Effector memory CD8-positive, alpha-beta T cell (primary cell): Measurements from ENCODE around the gene QSER1.

Experiments
- ATAC-seq: fragments of 150-1000 bp; cut with Tn5 transposase; replicated peaks from 2 replicates; pipeline ENCODE4 v1.10.0; 2021; ENCODE audit warnings: mild to moderate bottlenecking, moderate library complexity
- DNase-seq, 3 experiments: peaks; one replicate each; pipeline ENCODE4 v3.0.0; 2021
- H3K27ac Mint-ChIP-seq, 2 donors: one replicate each; pipeline ENCODE4 v1.8.0; 2022; ENCODE audit warnings: mild to moderate bottlenecking in 2 of 2, mixed read lengths in 2 of 2, moderate library complexity in 2 of 2
- H3K27me3 Mint-ChIP-seq, 2 donors: one replicate each; pipeline ENCODE4 v1.8.0; 2022; ENCODE audit warnings: mixed read lengths in 2 of 2
- H3K36me3 Mint-ChIP-seq: one replicate; pipeline ENCODE4 v1.8.0; 2022; ENCODE audit warnings: mild to moderate bottlenecking, moderate library complexity, mixed read lengths; ENCODE audit not compliant: insufficient read depth
- H3K4me1 Mint-ChIP-seq, 2 donors: one replicate each; pipeline ENCODE4 v1.8.0; 2022; ENCODE audit warnings: low read depth in 2 of 2, mixed read lengths in 2 of 2
- H3K4me3 Mint-ChIP-seq, 2 donors: one replicate each; pipeline ENCODE4 v1.8.0; 2022; ENCODE audit warnings: mild to moderate bottlenecking in 2 of 2, mixed read lengths in 2 of 2, moderate library complexity in 2 of 2
- H3K9me3 Mint-ChIP-seq, 2 donors: one replicate each; pipeline ENCODE4 v1.8.0; 2022; ENCODE audit warnings: mixed read lengths in 2 of 2

Gene QSER1

DNA sequence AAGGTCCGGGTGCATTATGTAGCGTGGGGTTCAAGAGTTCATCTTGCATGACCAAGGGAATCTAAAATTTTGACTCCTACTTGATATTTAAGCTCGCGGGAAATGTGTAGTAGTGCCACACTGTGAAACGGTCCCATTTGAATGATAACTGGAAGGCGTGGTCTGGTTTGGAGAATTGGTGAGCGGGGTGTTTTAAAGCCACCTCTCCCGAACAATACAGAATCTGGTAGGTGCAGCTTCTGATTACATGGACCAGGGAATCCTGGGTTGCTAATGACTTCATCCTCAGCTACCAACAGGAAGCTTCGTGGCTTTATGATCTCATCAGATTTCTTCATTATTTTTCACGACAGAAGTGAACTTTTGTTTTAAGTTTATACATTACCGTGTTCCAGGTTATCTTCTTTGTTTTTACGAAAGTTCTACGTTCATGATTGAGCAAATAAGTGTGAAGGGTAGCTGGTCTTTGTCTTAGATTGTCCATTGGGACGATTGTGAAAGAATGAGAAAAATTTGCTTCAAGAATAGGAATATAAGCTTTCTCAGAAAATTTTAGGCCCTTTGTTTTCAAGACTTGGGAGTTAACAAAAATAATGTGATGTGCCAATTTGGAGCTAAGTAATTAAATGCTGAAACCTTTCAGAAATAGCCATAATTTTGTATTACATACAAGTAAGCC is 1.7 kb downstream of the QSER1 start:
- peak overlapping the region; percentile 95 to 96 for H3K4me3 Mint-ChIP-seq
- no peak for DNase-seq
- H3K9me3 Mint-ChIP-seq = no peaks in the 10 kb centered on the region

DNA sequence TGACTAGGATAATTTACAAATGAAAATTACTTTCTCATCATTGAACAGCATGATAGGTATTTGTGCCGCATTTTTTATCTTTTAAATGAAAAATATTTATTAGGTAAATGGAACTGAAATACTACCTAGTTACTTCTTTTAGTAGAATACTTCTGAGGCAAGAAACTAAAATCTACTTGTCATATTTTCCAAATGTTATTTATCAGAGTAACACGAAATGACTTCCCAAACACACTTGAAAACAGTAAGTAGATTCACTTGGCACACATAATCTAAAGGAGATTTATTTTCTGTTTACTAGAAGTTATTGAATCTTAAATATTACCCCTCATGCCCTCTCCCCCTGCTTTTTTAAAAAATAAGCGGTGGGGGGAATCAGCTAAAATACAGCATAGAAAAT is 2.3 kb downstream of the QSER1 start:
- Mint-ChIP-seq H3K36me3 (peaks cover 5% of the 10 kb centered on the region), H3K27me3 (no peaks in the 10 kb centered on the region), H3K4me3 (peak overlapping the region in 1 of 2 donors; percentile 96), H3K27ac (no peak overlapping the region), H3K4me1 (peaks cover 24 to 36% of the 10 kb centered on the region in 2 donors), H3K9me3 (no peaks in the 10 kb centered on the region)
- DNase-seq = no peak
- no peak for ATAC-seq

More for the DNA sequence above, 1.7 kb downstream of the QSER1 start:
- H3K27me3 Mint-ChIP-seq = no peaks in the 10 kb centered on the region
- peak overlapping the region; percentile 87 to 91 for H3K27ac Mint-ChIP-seq
- no peak for ATAC-seq
- H3K36me3 Mint-ChIP-seq = peaks cover 5% of the 10 kb centered on the region
- peaks cover 18 to 30% of the 10 kb centered on the region in 2 donors for H3K4me1 Mint-ChIP-seq

DNA sequence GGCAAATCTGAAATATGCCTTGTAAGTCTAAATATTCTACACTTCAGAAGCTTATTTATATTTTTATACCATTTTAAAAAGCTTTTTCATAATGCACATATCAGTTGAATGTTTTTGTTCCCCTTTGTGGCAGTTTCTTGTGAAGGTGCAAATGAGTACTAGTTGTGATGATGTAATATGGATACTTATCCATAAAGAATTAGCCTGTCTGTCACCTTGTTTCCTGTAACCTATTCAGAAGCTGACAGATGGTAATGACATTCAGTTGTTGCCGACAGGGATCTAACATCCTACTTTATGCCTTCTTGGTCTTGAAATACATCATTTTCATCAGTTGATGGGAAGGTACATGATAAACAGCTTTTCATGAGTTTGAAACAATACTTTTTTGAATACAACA is 2.9 kb downstream of the QSER1 start:
- H3K27ac Mint-ChIP-seq = peak overlapping the region in 1 of 2 donors; percentile 28
- H3K36me3 Mint-ChIP-seq = peaks cover 5% of the 10 kb centered on the region
- no peaks in the 10 kb centered on the region for H3K9me3 Mint-ChIP-seq
- ATAC-seq (no peak), DNase-seq (no peak)
- H3K4me3 Mint-ChIP-seq = peak overlapping the region in 1 of 2 donors; percentile 39
- peaks cover 26 to 37% of the 10 kb centered on the region in 2 donors for H3K4me1 Mint-ChIP-seq
- no peaks in the 10 kb centered on the region for H3K27me3 Mint-ChIP-seq

DNA sequence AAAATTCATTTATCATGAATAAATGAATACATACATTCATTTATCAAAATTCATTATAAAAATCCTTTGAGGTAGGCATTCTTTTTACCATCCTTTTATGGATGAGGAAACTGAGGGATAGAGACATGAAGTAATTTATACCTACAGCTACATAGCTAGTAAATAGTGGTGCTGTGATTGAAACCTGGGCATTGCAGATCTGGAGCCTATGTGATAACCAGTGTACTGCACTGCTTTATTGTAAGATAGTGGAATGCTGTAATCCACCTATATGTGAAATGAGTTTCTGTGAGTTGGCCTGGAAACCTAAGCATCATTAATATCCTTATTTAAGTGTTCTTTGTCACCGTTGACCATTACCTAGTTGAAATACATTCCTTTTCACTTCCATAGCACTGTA is 4.5 kb downstream of the QSER1 start:
- Mint-ChIP-seq H3K27ac (no peak overlapping the region), H3K9me3 (no peaks in the 10 kb centered on the region), H3K4me1 (peaks cover 26 to 40% of the 10 kb centered on the region in 2 donors), H3K27me3 (no peaks in the 10 kb centered on the region), H3K36me3 (peaks cover 2% of the 10 kb centered on the region), H3K4me3 (no peak overlapping the region)
- ATAC-seq (no peak), DNase-seq (no peak)

DNA sequence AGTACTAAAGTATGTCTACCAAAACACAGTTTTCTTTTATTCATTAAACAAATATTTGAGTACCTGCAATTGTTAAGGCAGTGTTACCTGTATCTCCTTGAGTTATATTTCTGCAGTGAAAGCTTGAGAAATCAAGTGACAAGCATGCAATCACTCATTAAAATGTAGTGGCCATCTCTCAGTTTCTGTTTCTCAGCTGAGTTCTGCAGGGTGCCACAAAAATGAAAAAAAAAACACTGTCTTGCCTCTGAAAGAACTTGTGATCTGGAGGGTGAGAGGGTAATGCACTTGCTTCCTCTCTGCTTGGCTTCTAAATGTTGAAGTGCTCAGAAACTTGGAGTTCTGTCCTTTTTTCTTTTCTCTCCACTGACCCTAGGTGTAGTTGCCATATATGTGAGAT is 6.8 kb downstream of the QSER1 start:
- no peak overlapping the region for H3K27ac Mint-ChIP-seq
- H3K36me3 Mint-ChIP-seq = no peaks in the 10 kb centered on the region
- no peaks in the 10 kb centered on the region for H3K27me3 Mint-ChIP-seq
- peaks cover 22 to 37% of the 10 kb centered on the region in 2 donors for H3K4me1 Mint-ChIP-seq
- no peak overlapping the region for H3K4me3 Mint-ChIP-seq
- H3K9me3 Mint-ChIP-seq = no peaks in the 10 kb centered on the region
- ATAC-seq (no peak), DNase-seq (no peak)

DNA sequence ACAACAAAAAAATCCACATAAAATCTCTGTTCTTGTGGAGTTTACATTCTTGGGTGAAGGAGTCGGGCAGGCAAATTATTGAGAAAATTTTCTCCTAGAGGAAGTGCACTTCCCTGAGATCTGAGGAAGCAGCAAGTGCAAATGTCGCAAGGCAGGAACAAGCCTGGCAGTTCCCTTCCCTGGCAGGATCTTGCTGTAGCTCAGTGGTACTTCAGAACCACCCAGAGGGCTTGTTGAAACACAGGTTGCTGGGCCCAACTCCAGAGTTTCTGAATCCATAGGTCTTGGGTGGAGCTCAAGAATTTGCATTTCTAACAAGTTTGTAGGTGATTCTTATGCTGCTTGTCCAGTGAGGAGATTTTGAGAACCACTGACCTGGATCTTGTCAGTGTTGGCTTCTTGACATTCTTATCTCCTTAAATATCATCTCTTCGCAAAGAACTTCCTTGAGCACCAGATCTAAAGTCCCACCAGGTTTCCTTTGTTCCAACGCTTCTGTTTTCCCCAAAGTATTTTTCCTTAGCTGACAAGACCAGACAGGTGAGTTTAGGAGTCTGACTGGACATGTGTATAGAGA is 9.6 kb downstream of the QSER1 start:
- H3K4me1 Mint-ChIP-seq = peaks cover 22 to 36% of the 10 kb centered on the region in 2 donors
- no peaks in the 10 kb centered on the region for H3K36me3 Mint-ChIP-seq
- H3K4me3 Mint-ChIP-seq = no peak overlapping the region
- no peaks in the 10 kb centered on the region for H3K27me3 Mint-ChIP-seq
- H3K9me3 Mint-ChIP-seq = no peaks in the 10 kb centered on the region
- ATAC-seq (no peak), DNase-seq (no peak)
- H3K27ac Mint-ChIP-seq = no peak overlapping the region

DNA sequence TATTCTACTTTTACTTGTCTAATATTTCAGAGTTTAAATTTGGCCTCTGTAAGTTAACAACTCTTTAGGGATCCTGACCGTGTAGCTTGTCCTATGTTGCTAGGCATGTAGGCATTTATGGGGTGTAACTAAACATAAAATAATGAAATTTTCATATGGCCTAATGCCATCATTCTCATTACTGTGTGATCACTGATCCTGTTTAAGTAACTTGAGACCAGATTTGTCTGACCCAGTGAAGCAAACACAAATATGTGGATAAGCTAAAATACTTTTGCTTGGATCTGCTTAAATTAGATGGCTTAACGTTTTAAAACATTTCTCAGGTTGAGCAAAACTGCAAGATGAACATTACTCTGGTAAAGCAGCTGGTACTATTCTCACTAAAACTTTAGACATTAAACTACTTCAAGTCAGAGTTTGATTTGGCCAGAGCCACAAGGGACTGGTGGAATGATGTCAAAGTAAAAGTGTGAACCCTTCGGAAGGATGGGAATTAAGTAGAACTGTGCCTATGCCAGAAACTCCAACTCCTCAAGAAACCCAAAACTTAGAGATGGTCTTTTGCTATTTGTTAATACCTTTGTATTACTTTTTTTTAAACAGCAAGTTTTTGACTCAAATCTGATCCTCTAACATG is 12.5 kb downstream of the QSER1 start:
- no peaks in the 10 kb centered on the region for H3K36me3 Mint-ChIP-seq
- H3K9me3 Mint-ChIP-seq = no peaks in the 10 kb centered on the region
- no peaks in the 10 kb centered on the region for H3K27me3 Mint-ChIP-seq
- H3K4me3 Mint-ChIP-seq = no peak overlapping the region
- H3K27ac Mint-ChIP-seq = no peak overlapping the region
- no peak for DNase-seq
- H3K4me1 Mint-ChIP-seq = peaks cover 7 to 27% of the 10 kb centered on the region in 2 donors
- no peak for ATAC-seq

DNA sequence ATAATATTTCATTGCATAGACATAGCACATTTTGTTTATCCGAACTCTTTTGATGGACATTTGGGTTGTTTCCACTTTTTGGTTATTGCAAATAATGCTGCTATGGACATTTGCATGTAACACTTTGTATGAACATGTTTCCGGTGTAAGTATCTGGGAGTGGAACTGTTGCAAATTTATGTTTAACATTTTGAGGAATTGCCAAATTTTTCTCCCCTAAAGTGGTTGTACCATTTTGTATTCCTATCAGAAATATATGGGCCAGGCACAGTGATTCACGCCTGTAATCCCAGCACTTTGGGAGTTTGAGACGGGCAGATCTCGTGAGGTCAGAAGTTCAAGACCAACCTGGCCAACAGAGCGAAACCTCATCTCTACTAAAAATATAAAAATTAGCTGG is 16.0 kb downstream of the QSER1 start:
- no peak for DNase-seq
- H3K36me3 Mint-ChIP-seq = no peaks in the 10 kb centered on the region
- no peak for ATAC-seq
- H3K4me1 Mint-ChIP-seq = peaks cover 3 to 21% of the 10 kb centered on the region in 2 donors
- no peak overlapping the region for H3K27ac Mint-ChIP-seq
- no peaks in the 10 kb centered on the region for H3K9me3 Mint-ChIP-seq
- H3K4me3 Mint-ChIP-seq = no peak overlapping the region
- no peaks in the 10 kb centered on the region for H3K27me3 Mint-ChIP-seq

DNA sequence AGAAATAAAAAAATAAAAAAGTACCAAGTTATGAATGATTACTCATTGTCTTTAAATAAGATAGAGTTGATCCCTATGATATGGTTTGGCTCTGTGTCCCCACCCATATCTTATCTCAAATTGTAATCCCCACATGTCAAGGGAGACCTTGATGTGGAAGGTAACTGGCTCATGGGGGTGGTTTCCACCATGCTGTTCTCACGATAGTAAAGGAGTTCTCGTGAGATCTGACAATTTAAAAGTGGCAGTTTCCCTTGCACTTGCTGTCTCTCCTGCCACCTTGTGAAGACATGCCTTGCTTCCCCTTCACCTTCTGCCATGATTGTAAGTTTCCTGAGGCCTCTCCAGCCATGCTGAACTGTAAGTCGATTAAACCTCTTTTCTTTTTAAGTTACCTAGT is 18.8 kb downstream of the QSER1 start:
- Mint-ChIP-seq H3K4me1 (peaks cover 4 to 21% of the 10 kb centered on the region in 2 donors), H3K27me3 (no peaks in the 10 kb centered on the region), H3K4me3 (no peak overlapping the region), H3K36me3 (no peaks in the 10 kb centered on the region), H3K9me3 (no peaks in the 10 kb centered on the region), H3K27ac (no peak overlapping the region)
- DNase-seq (no peak), ATAC-seq (no peak)

DNA sequence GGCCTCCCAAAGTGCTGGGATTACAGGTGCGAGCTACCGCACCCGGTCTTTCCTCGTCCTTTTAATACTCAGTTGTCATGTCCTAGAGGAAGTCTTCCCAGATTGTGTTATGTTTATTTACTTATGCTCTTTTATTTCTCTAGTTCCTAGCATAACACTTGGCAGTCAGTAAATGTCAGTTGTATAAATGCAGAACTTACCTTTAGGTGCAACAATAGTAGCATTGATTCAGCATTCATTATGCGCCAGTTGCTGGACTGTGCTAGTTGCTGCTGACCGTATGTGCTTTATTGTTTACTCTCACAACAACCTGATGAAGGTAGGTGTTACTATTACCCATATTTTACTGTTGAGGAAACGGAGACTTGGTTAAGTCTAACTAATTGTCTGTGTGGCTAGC is 20.8 kb downstream of the QSER1 start:
- H3K36me3 Mint-ChIP-seq = no peaks in the 10 kb centered on the region
- no peak overlapping the region for H3K4me3 Mint-ChIP-seq
- no peak overlapping the region for H3K27ac Mint-ChIP-seq
- peaks cover 7 to 24% of the 10 kb centered on the region in 2 donors for H3K4me1 Mint-ChIP-seq
- ATAC-seq = no peak
- no peaks in the 10 kb centered on the region for H3K27me3 Mint-ChIP-seq
- no peaks in the 10 kb centered on the region for H3K9me3 Mint-ChIP-seq
- DNase-seq = no peak

DNA sequence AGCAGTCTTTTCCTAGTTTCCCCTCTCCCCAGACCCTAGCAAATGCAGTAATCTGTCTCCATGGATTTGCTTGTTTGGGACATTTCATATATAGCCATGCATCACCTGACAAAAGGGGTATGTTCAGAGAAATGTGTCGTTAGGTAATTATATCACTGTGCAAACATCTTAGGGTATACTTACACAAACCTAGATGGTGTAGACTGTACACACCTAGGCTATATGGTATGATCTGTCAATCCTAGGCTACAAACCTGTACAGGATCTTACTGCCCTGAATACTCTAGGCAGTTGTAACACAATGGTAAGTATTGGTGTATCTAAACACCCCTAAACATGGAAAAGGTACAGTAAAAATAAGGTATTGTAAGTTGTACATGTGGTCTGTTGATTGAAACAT is 23.8 kb downstream of the QSER1 start:
- Mint-ChIP-seq H3K27me3 (no peaks in the 10 kb centered on the region), H3K27ac (no peak overlapping the region), H3K4me3 (no peak overlapping the region), H3K4me1 (peaks cover 20 to 33% of the 10 kb centered on the region in 2 donors), H3K36me3 (peaks cover 3% of the 10 kb centered on the region), H3K9me3 (no peaks in the 10 kb centered on the region)
- no peak for ATAC-seq
- no peak for DNase-seq

DNA sequence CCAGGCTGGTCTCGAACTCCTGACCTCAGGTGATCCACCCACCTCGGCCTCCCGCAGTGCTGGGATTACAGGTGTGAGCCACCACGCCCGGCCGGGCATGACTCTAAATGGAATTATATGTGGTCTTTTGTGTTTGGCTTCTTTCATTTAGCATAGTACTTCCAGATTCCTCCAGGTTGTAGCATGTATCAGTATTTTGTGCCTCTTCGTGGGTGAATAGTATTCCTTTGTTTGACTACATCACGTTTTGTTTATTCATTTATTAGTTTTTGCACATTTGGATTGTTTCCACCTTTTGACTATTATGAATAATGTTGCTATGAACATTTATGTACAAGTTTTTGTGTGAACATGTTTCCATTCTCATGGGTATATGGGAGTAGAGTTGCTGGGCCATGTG is 24.4 kb downstream of the QSER1 start:
- no peak for ATAC-seq
- Mint-ChIP-seq H3K4me1 (peaks cover 20 to 30% of the 10 kb centered on the region in 2 donors), H3K27ac (no peak overlapping the region), H3K4me3 (no peak overlapping the region), H3K36me3 (peaks cover 3% of the 10 kb centered on the region), H3K27me3 (no peaks in the 10 kb centered on the region), H3K9me3 (no peaks in the 10 kb centered on the region)
- no peak for DNase-seq

DNA sequence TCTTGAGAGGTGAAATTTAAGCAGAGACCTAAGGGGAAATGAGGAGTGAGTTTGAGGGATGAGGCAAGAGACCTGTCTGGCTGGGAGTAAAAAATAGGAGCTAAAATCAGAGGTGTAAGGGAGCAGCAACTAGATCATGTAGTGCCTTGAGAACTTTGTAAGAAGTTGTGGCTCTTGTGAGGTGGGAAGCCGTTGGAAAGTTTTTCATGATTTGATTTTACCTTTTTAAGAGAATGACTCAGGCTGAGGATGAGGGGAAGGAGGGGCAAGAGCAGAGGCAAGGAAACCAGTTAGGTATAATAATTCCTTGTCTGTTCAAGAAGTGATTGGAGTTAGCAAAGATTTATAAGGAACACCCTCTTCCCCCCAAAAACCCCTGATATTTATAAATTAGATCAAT is 25.8 kb downstream of the QSER1 start:
- peak overlapping the region in 1 of 2 donors; percentile 9 for H3K27ac Mint-ChIP-seq
- H3K27me3 Mint-ChIP-seq = no peaks in the 10 kb centered on the region
- ATAC-seq (no peak), DNase-seq (no peak)
- no peak overlapping the region for H3K4me3 Mint-ChIP-seq
- no peaks in the 10 kb centered on the region for H3K9me3 Mint-ChIP-seq
- peaks cover 19 to 23% of the 10 kb centered on the region in 2 donors for H3K4me1 Mint-ChIP-seq
- peaks cover 3% of the 10 kb centered on the region for H3K36me3 Mint-ChIP-seq

DNA sequence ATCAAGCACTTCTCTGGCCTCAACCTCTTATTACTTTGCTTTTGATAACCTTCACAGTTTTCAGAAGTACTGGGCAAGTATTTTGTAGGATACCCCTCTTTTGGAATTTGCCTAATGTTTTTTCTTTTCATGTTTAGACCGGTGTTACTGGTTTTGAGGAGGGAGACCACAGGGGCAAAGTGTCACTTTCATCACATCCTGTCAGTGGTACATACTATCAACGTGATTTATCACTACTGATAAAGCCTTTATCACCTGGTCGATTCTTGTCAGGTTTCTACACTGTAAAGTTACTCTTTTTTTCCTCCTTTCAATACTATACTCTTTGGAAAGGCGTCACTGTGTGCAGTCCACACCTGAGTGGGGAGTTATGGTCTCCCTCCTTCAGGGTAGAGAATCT is 26.7 kb downstream of the QSER1 start:
- no peak for DNase-seq
- H3K27ac Mint-ChIP-seq = peak overlapping the region in 1 of 2 donors; percentile 55
- no peaks in the 10 kb centered on the region for H3K27me3 Mint-ChIP-seq
- H3K36me3 Mint-ChIP-seq = peaks cover 3% of the 10 kb centered on the region
- no peak overlapping the region for H3K4me3 Mint-ChIP-seq
- H3K9me3 Mint-ChIP-seq = no peaks in the 10 kb centered on the region
- peak; percentile 43 for ATAC-seq
- peaks cover 16 to 22% of the 10 kb centered on the region in 2 donors for H3K4me1 Mint-ChIP-seq
